Stimulated activated CD4-positive, alpha-beta T cell treated with anti-CD3 and anti-CD28 coated beads, TNF-alpha, amount 100 ng/mL, for 4 hours (primary cell): ENCODE data around the gene NRN1.

ENCODE experiments used
- DNase-seq, 3 experiments: peaks; one replicate each; pipeline ENCODE4 v3.0.0-alpha.2; 2020; ENCODE audit warnings: low read depth in 3 of 3

Gene NRN1

DNA sequence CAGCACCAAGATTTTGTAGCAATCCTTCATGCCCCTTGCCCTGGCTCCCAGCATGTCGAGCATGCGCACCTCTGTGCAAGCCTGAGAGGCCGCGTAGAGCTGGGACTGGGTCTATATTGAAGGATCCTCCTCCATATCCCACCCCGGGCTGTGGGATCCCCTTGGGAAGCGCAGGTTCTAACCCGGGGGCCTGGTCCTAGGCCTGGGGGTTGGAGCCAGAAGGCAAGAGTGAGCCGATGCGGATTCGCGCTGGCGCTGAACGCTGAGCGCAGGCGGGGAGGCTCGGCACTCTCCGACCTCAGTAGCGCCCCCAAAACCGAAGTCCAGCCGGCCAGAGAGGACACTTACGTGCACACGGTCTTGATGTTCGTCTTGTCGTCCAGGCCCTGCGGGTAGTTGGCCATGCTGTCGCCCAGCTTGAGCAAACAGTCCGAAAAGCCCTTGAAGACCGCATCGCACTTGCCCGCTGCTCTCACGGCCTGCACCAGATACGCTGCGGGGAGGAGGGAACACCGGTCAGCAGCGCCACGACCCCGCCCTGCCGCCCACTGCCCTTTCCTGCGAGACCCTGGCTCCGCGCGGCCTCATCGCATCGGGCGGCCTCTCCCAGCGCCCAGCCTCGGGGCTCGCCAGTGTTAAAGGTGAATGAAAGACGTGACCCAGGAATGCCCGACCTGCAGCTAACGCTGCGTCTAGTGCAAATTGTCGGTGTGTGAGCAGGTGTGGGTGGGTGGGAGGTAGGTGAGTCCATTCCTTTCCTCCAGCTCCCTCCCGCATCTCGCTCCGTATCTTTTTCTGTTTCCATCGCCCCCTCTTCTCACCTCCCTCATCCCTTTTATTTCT, 4.5 kb downstream of the NRN1 start:
- DNase-seq = no peak

DNA sequence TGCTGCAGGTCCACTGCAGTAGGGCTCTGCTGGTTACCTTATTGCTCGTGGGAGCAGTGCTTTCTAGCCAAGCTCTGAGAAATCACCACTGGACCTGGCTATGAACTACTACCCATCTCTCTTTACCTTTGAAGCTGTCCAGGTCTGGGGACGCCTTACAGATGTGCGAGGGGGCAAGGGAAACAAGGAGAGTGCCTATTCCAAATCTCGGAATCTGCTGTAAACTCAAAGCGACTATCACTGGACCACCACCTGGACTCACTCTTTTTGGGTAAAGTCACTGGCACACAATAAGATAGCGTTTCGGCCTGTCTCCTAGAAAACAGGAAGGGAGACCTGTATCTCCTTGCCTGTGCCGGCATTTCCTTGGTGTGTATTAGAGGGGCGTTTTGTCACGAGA, 5.3 kb downstream of the NRN1 start:
- no peak for DNase-seq

DNA sequence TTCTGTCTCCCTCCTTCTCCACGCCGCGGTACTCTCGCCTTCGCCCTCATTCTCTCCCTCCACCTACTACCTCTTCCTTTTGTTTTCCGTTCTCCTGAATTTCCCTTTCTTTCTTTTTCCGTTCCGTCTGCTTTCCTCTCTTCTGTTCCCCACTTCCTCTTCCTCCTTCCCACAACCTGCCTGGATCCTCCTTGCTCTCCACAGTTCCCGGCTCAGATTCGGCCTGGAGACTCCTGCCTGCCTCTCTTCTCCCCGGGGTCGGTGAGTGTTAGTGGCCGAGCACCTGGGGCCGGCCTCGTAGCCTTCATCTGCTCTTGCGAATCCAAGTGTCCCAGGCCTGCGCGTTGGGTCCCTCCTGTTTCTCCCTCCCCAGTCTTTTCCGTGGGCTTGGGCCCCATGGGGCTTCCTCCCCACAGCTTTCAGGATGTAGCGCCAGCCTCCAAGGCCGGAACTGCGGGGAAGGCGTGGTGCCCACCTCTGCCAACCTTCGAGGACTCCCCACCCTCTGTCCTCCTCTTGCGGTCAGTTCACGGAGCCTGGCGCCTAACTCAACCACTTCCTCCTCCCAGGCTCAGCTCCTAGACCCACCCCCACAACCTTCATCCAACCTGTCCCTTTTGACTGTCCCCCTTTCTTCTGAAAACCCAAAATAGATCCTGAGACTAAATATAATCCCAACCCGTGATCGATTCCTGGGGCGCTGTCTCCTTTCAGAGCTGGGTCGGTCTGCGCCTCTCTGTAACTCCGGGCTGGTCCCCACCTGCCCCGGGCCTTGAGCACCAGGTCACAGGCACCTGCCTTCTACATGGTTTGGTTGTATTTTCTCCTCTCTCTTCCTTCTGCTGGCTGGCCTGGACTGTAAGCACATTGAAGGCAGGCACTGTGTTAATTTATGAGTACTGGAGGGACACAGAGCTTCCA, 6.8 kb downstream of the NRN1 start:
- DNase-seq = no peak

DNA sequence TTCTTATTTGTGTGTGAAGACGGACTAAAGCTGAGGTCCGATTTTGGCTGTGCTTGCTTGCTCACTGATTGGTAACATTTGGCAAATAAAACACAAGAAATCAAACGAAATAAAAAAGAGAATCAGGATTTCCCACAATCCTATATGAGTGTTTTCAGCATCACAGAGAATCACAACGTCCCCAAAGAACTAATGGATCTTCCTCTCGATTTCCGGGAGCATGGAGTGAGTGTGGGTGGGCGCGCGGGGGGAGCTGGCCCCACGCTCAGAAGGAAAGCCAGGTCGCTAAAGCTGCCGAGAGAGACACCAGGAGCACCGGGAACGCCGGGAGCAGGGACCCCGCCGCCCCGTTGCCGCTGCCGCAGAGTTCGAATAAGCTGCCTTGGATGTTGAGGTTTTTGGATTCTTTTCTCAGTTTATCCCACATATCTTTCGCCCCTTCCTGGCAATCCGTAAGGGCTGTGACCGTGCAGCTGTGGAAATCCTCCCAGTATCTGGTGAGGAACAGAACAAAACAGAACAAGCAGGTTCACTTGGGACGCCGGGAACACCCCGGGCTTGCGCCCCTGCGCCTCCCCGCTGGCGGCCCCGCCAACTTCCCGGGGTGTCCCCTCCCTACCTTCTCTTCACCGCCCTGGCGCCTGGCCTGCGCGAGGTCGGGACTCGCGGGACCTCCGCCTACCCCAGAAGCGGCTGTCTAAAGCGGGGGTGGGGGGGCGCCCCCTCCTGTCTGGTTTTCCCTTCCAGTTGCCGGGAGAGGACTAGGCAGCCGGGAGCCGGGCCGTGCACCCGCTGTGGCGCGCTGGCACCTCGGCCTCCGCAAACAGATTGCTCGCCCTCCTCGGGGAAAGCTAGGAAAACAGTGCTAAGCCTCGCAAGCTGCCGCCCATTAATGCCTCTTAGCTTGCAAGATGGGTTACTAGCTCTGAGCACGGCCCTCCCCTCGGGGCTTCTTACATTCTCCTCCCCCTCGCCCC, 7.7 kb downstream of the NRN1 start:
- no peak for DNase-seq

DNA sequence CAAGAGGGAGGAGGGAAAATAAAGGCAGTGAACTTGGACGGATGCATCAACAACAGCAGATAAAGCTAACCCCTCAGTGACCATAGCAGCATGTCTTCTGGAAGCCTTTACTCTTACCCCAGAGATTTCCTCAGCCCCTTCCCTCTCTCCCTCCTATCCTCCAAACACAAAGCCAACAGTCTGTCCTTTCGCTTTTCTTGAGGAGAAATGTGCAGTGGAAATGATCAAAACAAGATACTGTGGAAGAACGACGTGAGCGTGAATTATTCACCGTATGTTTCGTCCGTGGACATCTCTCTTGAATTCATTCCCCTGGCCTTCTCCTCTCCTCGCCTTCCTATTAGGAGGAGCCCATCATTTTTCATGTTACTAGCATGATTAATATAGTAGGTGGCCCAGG, 8.5 kb downstream of the NRN1 start:
- DNase-seq = no peak

DNA sequence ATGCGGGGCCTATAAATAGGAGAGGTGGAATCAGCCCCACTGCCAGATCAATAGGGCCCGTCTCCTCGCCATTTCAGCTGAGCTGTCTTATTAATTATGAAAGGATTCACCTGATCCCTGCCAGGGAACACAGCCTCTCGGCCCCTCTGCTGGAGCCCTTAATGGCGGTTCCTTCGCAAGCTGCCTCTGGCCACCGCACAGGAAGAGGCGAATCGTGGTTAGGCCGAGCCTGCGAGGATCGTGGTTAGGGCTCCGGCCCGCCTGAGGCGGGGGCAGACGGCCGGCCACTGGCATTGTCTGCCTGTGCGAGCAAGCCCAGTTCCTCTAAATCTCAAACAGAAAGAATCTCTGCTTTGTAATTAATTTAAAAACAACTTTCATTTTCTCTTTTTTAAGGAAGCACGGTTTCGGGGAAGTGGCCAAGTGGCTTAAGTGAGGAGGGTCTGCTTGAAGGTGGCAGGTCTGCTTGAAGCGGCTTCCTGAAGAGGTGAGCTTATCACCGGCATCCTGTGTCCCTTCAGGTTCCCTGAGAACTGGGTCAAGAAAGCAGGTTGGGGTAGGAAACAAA, 9.2 kb downstream of the NRN1 start:
- no peak for DNase-seq

DNA sequence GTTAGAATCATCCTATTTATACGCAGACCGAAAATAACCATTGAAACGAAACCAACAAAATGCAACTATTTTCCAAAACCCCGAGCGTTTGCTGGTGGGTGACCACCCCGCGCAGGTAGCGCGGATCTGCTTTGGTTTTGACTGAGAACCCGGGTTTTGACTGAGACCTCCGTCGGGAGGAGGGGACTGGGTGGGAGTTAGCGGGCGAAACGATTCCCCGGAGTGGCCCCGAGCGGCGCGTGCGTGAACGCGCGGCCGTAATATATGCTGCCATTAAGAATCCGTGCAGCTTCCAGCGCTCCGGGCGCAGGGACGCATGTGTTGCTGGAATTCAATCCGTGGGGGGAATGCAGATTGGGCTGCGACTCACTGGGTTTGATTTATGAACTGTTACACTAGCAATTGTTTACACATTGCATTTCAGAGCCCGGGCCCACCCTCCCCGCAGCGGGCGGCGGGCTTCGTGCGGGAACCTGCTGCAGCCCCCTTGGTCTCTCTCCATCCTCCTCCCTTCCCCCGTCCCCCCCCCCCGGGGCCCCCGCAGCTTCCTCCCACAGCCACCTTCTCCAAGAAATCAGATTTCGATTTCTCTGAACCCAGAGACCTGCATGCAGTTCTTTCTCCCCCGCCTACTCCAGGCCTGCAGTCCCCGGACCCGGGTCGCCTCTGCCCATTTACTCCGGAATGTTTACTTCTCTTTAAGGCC, 9.9 kb downstream of the NRN1 start:
- DNase-seq = no peak

DNA sequence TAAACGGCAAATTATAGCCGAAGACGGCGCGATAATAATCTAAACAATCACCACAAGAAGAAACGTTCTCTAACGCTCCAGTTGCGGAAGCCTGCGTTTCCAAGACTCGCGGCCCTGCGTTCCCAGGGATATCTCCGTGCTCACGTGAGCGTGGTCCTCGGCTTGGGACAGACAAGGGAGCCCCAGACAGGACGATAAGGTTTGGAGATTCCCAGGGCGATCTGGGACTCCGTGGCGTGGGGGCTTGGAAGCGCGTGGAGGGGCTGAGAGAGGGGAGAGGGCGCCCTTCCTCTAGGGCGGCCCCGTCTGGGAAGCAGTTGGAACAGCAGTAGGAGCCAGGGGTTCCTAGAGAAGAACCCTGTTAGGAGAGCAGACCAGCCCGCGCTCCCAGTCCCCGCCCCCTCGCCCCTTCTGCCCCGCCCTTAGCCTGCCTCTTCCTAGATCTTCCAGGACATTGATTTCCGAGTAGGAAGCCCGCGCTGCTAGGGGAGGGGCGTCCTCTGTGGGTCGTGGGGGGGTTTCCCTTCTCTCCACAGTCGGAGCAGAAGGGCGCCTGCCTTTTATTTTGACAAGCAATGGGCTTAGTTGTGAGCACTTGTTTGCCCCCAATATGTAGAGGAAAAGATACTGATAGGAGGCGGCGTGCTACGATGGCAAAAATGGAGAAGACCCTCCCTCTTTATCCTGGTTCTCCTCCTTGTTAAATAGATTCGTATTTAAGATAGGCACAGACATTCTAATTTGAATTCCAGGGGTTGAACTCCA, 10.6 kb downstream of the NRN1 start:
- DNase-seq = no peak

DNA sequence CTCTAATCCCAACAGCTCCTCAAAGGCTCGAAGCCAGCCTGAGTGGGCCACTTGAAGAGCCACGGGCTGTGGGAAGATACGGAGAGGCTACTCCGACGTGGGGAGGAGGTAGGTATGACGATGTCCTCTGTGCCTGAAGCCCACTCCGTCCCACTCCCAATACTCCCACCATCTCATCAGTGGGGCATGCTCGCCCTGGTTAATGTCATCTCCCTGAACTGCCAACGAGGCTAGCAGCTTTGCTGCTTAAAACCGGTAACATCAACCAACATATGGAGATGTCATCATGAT, 11.1 kb downstream of the NRN1 start:
- DNase-seq = no peak

DNA sequence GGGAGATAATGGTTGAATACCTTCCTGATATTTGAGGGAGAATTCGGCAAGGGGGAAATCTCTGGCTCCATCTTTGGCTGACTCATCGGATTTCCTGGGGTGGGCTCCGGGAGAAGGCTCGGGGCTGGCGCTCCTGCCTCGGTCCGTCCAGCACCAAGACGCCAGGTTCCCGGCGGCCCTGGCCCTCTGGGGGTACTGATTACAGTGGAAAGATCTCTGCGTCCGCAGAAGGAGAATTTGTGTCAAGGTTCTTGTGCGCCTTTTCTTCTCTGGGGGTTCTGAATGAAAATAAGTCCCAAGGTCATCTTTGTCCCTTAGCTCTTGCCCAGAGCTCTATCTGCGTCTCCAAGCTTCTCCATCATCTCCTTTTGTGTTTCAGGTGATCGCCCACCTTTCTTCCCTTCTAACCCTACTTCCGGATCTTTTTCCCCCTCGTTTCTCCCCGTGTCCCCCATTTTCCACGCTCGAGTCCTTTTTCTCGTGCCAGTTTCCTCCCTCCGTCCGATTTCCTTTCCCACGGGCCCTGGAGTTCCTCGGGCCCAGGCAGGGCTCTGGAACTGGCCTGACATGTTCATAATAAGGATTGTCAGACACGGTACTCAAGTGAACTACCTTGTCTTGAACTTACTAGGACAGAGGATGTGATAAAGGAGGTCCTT, 11.6 kb downstream of the NRN1 start:
- no peak for DNase-seq

DNA sequence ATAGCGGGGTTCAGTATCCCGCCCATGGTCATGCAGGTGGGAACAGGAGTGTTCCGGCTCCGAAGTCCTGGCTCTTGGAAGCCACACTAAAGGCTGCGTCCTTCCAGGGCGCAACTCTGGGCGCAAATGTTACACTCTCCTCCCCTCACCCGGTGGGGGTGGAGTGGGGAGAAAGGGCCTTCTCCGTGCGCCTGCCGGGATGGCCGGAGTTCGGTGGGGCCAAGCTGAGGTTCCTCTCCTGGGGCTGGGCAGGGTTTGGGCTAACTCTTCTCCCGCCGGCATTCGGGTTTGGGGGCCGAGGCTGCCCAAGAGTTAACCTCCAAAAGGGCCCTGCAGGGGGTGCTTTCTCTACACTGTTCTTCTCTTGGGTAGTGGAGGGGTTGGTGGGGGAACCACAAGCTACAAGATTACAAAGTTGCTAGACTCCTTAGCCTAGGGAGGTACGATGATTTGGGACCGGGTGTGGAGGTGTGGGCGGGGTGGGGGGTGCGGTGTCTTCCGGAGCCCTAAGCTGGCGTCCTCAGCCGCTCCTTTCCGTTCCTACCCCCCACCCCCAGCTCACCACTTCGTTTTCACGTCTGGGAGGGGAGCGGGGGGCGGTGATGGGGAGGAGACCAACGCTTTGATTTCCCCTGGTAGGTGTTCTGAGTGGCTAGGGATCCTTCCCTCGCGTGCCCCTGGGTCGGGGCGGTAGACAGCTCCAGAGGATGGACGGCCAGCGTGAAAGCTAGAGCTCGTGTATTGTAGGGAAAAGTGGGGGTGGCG, 12.3 kb downstream of the NRN1 start:
- DNase-seq = no peak

DNA sequence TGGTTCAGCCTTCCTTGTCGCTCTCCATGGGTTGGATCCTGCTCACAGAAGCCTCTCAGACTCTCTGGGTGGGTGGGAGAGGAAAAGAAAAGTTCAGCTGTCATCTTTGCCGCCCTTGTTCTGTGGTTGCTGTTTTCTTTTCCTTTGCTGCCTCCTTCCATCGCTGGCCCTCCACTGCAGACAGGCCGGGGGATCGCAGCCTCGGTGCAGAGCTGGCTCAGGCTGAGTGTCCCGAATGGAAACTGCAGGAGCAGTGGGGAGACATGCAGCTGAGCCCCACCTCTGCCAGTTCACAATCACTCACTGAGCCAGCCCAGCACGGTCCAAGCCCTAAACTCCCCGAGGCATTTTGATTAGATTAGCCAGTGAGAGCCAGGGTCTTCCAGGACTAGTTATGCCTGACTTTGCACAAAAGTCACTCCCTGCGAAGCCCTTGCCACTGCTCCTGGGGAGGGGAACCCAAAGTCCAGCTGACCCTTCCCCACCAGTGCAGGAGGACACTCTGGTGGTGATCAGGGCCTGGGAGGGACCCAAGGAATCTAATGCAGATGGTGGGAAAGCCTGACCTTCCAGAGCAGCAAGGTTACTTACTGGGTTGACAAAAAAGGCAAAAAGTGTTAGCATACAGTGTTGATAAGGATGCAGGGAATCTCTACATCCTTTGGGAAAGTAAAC, 14.0 kb downstream of the NRN1 start:
- DNase-seq = no peak

DNA sequence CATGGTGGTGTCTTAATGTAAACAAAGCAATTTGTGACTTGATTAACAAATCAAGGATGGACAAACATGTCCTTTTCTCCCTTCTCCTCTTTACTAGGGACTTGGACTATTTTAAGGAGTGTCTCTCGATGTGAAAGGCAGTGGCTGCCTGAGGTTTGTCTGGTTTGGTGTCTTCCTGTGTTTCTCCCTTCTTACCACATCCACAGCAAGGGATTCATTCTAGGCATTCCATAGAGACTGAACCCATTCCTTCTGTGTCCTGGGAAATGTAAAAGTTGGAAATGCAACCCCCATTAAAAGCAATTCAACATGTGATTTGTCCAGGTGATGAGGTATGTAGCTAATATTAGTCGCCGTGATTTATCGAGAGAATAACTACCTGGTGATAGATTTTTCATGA, 15.9 kb downstream of the NRN1 start:
- DNase-seq = no peak

DNA sequence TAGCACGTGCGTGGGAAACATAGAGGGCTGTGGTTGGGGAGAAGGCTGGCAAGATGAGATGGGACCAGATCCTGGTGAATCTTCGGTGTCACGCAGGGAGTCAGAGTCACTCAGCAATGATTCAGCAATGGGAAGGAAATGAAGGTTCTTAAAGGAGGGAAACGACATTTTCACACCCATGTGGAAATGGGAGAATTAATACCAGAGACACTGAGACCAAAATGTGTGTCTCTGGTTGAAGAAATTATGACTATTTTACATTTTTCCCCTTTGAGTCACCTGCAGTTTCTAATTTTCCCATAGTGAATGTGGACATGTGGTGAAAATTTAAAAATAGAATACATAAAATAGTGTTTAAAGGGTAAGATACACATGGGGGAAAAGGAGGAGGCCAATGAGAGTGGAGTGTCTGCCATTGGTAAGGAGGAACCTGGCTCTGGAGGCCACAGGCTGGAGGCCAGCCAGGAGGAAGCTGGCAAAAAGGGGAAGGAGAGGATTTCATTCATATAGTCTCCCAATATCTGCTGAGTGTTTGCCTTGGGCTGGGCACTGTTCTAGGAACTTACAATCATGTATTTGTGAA, 17.5 kb downstream of the NRN1 start:
- DNase-seq = no peak

DNA sequence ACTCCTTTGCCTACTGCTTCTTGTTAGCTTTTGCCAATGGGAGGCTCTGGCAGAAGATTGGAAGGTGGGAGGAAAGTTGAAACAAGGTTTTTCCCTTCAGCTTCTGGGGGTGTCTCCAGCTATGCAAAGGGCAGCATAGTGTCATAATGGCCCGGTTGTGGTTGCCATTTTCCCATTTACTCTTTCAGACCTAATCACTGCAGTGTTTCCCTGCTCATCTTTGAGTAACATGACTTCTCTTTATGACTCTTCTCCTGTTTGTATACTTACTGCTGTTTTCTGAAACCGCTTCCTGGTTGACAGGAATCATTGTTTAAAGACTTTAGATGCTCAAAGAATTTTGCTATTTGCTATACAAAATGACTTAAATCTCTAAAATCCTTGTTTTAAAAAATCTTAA, 19.9 kb downstream of the NRN1 start:
- no peak for DNase-seq

DNA sequence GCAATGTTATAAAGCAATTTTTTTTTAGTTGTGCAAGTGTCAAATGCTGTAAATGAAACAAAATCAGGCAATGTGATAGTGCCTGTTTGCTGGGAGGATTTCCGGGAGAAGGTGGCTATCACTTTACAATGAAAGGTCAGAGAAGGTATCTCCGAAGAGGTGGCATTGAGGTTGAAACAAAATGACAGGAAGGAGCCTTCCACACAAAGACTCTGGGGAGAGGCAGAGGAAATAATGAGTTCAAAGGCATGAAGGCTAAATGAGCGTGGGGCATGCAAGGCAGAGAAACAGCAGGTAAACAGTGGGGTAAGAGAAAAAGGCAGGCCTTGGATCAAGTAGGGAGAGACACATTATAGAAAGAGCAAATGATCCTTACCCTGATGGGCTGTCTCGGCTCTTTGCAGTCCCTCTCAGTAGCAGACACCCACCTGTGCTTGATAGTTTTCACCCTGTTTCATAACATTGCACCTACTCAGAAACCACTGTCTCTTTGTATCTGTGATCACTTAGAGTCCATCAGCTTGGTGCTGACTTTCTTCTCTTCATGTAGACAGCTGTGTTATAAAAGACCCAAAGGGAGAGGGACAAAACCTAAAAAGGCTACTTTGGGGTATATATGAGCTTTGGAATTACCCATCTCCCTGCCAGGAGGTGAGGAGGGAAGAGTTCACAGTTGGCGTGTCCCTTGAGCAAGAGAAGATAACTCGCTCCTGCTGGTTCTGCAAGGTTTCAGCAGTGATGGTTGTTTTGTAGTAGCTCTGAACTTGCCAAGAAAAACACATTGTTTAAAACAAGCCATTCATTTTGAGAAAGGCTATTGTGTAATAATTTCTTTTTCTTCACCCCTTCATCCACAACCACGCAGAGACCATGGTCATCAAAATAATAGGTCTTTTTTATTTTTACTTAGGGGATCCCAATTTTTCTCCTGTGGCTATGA, 22.3 kb downstream of the NRN1 start:
- no peak for DNase-seq
